ENCODE measurements around the gene SEMA3D.

DNA sequence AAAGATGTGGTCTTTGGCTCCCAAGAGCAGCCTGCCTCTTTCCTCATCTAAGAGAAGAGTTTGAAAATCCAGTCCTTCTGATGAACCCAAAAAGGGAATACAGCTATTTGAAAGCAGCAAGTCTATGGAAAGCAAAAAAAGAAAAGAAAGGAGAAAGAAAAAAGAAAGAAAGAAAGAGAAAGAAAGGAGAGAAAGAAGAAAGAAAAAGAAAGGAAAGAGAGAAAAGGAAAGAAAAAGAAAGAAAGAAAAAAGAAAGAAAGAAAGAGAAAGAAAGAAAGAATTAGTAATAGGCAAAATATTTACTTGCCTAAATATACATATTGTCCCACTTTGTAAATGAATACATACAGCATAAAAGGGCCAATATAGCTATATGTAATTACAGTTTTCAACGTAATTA lies 89.0 kb downstream of the SEMA3D start:
- TF ChIP-seq POLR2A (IDR thresholded peaks at IDR 0.05; ENCODE audit: low read length) (no peak), CBX2 (IDR thresholded peaks at IDR 0.05; ENCODE audit: borderline replicate concordance, low read depth) (no peak), SMC3 (IDR thresholded peaks at IDR 0.05) (no peak)
- TF ChIP-seq, protein P1, sequence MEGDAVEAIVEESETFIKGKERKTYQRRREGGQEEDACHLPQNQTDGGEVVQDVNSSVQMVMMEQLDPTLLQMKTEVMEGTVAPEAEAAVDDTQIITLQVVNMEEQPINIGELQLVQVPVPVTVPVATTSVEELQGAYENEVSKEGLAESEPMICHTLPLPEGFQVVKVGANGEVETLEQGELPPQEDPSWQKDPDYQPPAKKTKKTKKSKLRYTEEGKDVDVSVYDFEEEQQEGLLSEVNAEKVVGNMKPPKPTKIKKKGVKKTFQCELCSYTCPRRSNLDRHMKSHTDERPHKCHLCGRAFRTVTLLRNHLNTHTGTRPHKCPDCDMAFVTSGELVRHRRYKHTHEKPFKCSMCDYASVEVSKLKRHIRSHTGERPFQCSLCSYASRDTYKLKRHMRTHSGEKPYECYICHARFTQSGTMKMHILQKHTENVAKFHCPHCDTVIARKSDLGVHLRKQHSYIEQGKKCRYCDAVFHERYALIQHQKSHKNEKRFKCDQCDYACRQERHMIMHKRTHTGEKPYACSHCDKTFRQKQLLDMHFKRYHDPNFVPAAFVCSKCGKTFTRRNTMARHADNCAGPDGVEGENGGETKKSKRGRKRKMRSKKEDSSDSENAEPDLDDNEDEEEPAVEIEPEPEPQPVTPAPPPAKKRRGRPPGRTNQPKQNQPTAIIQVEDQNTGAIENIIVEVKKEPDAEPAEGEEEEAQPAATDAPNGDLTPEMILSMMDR (IDR thresholded peaks at IDR 0.05) = no peak
